ENCODE data around the gene LRRC18.

DNA sequence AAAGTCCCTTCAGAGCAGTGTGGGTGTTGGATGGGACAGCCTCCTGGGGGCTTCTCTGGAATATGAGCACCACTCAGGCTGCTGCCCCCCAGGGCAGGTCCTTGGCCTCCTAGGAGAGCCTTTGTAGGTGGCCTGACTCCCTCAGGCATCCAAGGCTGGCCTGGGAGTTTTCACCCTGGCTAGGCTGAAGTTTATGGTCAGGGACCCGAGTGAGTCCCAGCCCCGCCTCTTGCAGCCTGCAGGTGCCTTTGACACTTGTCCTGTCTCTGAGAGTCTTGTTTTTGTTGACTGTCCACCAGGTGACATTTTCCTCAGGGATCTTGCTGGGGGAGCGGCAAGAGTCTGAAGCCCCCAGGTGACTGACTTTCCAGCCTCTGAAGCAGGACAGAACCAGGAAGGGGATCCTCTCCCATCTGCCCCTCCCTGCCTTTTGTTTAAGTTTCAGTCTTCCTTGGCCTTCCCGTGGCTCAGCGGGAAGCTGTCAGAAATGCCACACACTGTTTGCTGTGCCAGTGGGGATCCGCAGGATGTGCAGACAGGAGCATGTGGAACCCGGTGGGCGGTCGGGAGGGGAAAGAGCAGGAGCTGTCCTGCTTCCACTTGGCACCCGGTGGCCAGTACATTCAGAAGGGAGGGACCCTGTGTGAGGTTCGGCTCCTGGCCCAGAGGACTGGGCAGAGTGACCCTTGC is 59.5 kb downstream of the LRRC18 start:
- TF ChIP-seq, protein P1, sequence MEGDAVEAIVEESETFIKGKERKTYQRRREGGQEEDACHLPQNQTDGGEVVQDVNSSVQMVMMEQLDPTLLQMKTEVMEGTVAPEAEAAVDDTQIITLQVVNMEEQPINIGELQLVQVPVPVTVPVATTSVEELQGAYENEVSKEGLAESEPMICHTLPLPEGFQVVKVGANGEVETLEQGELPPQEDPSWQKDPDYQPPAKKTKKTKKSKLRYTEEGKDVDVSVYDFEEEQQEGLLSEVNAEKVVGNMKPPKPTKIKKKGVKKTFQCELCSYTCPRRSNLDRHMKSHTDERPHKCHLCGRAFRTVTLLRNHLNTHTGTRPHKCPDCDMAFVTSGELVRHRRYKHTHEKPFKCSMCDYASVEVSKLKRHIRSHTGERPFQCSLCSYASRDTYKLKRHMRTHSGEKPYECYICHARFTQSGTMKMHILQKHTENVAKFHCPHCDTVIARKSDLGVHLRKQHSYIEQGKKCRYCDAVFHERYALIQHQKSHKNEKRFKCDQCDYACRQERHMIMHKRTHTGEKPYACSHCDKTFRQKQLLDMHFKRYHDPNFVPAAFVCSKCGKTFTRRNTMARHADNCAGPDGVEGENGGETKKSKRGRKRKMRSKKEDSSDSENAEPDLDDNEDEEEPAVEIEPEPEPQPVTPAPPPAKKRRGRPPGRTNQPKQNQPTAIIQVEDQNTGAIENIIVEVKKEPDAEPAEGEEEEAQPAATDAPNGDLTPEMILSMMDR (conservative IDR thresholded peaks at IDR 0.05): no peak
- no peak for TF ChIP-seq EZH2 (IDR thresholded peaks at IDR 0.05; ENCODE audit: low read depth)
